A673 (cell line): ENCODE results near the gene CLTC.

Experiments
- EZH2 ChIP-seq: fragments of 200-600 bp; sonication (generic); IDR thresholded peaks from 2 replicates; pipeline ENCODE4 v1.6.1; 2017; ENCODE audit warnings: borderline replicate concordance, low read depth, mild to moderate bottlenecking, mixed read lengths, antibody characterized with exemption, low read length; ENCODE audit not compliant: poor library complexity, severe bottlenecking
- TF ChIP-seq, protein P1 (sequence below): fragments of 300-800, 200-600 bp; sonication (generic); conservative IDR thresholded peaks from 2 replicates; pipeline ENCODE4 v1.5.1; 2017; ENCODE audit warnings: low read depth, mild to moderate bottlenecking, antibody characterized with exemption, low read length, moderate library complexity, mixed read lengths

DNA sequence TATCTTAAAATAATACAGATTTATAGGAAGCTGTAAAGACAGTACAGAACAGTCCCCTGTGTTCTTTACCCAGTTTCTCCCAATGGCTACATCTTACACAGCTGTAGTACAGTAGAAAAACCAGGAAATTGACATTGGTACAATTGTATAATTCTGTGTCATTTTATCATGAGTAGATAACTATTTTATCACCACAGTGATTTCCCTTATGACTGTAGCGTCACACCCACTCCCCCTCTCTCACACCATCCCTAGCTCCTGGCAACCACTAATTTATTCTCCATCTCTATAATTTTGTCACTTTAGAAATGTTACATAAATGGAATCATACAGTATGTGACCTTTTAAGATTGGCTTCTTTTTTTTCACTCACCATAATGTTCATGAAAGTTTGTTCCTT is 30.9 kb downstream of the CLTC start:
- TF ChIP-seq, protein P1, sequence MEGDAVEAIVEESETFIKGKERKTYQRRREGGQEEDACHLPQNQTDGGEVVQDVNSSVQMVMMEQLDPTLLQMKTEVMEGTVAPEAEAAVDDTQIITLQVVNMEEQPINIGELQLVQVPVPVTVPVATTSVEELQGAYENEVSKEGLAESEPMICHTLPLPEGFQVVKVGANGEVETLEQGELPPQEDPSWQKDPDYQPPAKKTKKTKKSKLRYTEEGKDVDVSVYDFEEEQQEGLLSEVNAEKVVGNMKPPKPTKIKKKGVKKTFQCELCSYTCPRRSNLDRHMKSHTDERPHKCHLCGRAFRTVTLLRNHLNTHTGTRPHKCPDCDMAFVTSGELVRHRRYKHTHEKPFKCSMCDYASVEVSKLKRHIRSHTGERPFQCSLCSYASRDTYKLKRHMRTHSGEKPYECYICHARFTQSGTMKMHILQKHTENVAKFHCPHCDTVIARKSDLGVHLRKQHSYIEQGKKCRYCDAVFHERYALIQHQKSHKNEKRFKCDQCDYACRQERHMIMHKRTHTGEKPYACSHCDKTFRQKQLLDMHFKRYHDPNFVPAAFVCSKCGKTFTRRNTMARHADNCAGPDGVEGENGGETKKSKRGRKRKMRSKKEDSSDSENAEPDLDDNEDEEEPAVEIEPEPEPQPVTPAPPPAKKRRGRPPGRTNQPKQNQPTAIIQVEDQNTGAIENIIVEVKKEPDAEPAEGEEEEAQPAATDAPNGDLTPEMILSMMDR = no peak
- no peak for TF ChIP-seq EZH2
